Stimulated activated CD8-positive, alpha-beta memory T cell treated with anti-CD3 and anti-CD28 coated beads, Interleukin-12 subunit alpha, Interleukin-12 subunit beta, amount 100 ng/mL, for 24 hours (primary cell): ENCODE measurements around the gene TRIM23.

Experiments used
- DNase-seq: peaks from one replicate; pipeline ENCODE4 v3.0.0-alpha.2; 2020; ENCODE audit errors: extremely low read depth

TRIM23 gene

DNA sequence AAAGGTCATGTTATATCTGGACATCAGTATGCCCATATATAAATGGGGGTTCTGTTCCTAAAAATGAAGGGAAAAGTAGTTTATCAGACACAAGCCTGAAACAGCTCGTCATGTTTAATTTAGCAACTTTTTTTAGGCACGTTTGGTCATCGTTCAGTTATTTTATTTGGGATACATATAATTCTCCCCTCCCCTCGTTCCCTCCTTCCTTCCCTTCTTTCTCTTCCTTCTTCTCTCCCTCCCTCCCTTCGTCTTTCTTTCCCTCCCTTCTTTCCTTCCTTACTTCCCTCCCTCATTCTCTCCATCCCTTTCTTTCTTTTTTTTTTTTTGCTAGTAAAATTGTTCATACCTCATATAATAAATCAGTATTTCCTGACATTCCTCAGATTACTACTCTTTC is 57.6 kb downstream of the TRIM23 start:
- DNase-seq, result no peak

GRCh38 chr5:65563777-65564176 is 60.4 kb downstream of the TRIM23 start:
- DNase-seq, result no peak

GRCh38 chr5:65562731-65563701 is 61.1 kb downstream of the TRIM23 start, which contains the start of the genes CENPK and PPWD1:
TSS of gene CENPK (minus strand) at chr5:65563168. CDS start at chr5:65554907, 8,261 bp downstream.
TSS of gene PPWD1 (plus strand) at chr5:65563296. CDS start at chr5:65563311, 15 bp downstream.
- peak; percentile 91 for DNase-seq

GRCh38 chr5:65556718-65557117 is 67.4 kb downstream of the TRIM23 start:
- DNase-seq, result no peak

DNA sequence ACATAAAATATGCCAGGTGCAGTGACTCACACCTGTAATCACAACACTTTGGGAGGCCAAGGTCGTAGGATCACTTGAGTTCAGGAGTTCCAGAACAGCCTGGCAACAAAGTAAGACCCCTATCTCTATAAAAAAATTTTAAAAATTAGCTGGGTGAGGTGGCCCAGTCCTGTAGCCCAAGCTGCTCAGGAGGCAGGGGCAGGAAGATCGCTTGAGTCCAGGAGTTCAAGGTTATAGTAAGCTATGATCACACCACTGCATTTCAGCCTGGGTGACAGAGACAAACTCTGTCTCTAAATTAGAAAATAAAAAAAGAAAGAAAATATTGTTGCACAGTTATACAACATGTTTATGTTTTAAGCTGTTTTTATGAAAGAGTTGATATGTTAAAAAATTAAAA is 68.0 kb downstream of the TRIM23 start:
- no peak for DNase-seq

DNA sequence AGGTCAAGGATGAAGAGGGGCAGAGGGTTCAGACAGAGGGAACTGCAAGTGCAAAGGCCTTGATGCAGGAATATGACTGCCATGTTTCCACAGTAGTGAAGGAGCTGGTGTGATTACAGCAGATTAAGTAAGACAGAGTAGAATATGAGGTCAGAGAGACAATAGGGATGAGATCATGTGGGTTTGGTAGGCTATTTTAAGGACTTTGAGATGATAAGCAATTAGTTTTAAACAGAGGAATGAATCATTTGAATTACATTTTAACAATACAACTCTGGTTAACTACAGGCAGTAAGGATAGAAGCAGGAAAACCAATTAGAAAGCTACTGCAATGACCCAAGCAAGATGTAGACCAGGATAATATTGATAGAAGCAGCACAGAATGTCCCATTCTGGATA is 68.8 kb downstream of the TRIM23 start:
- DNase-seq, result no peak

DNA sequence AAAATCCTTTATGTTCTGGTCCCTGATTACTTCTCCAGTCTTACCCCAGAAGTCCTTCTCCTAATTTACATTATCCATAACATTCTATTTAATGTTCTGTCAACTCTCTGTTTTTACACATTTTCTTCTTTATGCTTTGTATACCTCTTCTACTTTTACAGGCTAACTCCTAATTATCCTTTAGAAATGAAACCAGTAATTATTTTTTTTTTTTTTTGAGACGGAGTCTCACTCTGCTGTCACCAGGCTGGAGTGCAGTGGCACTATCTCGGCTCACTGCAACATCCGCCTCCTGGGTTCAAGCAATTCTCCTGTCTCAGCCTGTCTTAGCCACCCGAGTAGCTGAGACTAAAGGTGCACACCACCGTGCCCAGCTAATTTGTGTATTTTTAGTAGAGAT is 70.2 kb downstream of the TRIM23 start:
- no peak for DNase-seq

- no peak for DNase-seq
These were observed 75.9 kb downstream of the TRIM23 start for GRCh38 chr5:65548281-65548680.

DNA sequence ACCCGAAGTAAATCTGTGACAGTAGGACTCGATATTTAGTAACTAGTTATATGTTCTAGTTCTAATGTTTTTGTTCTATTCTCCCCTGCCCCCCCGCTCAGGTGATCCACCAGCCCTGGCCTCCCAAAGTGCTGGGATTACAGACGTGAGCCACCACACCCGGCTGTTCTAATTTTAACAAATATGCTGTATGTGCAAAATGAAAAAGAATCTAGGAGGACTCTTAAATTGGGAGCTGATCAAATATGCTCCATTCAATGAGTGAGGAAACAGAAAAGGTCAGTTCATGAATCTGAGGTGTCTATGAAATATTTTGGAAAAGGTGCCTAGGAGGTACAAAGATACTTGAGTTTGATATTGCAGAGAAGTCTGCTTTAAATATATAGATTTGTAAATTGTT is 78.0 kb downstream of the TRIM23 start:
- no peak for DNase-seq

DNA sequence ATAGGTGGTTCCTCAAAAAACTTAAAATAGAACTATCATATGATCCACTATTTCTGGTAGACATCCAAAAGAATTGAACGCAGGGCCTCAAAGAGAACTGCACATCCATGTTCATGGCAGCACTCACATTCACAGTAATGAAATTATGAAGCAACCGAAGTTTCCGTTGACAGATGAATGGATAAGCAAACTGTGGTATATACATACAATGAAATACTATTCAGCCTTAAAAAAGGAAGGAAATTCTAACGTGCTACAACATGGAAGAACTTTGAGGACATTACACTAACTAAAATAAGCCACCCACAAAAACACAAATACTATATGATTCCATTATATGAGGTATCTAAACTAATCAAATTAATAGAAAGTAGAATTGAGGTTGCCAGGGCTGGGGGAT is 79.7 kb downstream of the TRIM23 start:
- no peak for DNase-seq

DNA sequence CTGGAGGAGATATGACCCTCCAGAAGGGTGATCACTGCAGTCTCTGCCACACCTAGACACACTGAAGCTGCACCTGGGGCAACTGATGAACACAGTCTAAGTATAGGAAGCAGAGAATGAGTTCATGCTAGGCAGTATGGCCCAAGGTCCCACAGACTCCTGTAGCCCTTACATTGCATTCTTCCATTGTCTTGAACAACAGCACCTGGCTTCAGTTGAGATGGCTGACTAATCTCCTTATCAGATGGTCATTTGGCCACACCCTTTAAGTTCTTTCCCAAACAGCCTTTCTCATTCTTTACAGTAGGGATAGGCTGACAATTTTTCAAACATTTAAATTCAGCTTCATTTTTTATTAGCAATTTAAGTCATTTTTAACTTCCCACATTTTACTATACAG is 84.3 kb downstream of the TRIM23 start:
- no peak for DNase-seq
